ENCODE measurements around the gene UBE2G1. TPM values are rescaled to one million over a fixed set of nuclear protein-coding genes. Genes with fewer than 3 reads are reported as not detected.

Gene UBE2G1
- total and polyA plus RNA-seq, 9 of the 15 experiments (the other 6 are each of a cell fraction or from before 2014, with no cell fraction given) = 10.1 to 65.9 (median 29.7) TPM

DNA sequence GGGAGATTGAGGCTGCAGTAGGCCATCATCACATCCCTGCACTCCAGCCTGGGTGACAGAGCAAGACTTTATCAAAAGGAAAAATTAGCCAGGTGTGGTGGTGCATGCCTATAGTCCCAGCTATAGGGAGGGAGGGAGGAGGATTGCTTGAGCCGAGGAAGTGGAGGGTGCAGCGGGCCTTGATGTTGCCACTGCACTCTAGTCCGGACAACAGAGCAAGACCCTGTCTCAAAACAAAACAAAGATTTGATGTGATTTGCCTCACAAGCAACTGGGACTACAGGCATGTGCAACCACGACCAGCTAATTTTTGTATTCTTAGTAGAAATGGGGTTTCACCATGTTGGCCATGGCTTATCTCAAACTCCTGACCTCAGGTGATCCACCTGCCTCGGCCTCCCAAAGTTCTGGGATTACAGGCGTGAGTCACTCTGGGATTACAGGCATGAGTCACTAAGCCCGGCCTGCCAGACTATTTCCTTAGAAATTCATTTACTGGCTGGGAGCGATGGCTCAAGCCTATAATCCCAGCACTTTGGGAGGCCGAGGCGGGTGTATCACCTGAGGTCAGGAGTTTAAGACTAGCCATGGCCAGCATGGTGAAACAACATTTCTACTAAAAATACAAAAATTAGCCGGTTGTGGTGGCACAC lies 11.5 kb downstream of the UBE2G1 start:
- H3K9me1 ChIP-seq (ENCODE audit: control insufficient read depth, insufficient read depth, low read length) = no peaks in the 10 kb centered on the region
- peaks cover 89% of the 10 kb centered on the region for H3K79me2 ChIP-seq (ENCODE audit: control insufficient read depth, insufficient read depth, low read length)
- DNase-seq (ENCODE audit: extremely low read depth in 1 of 4, low spot score in 3 of 4) (no peak), FAIRE-seq (no peak), ATAC-seq (peak; percentile 27; the same call in 1 of the 3 replicates)
- BruUV-seq (replicated peaks) = no TSS peak
- H3K27ac ChIP-seq (ENCODE audit: extremely low read depth, low read depth, low read length) = no peak overlapping the region
- in situ Hi-C loops (cut with MboI) (no loop called here), intact Hi-C loops (cut with micrococcal nuclease) (no loop called here)
- H3K4me1 ChIP-seq (replicated peaks in 1 of 2; ENCODE audit: control insufficient read depth in 2 of 2, insufficient read depth in 2 of 2, low read length in 2 of 2) = peaks cover 5 to 7% of the 10 kb centered on the region in 2 experiments; a peak in 3 of 5 replicates
- no peak overlapping the region for H2AFZ ChIP-seq (ENCODE audit: low read depth, low read length)
- peak overlapping the region in 1 of 2 experiments; percentile 45; a peak in 1 of 4 replicates for H3K9ac ChIP-seq (ENCODE audit: insufficient read depth in 1 of 2, low read depth in 2 of 2, low read length in 2 of 2)
- peaks cover 6% of the 10 kb centered on the region; the same call in 1 of the 3 replicates for H3K36me3 ChIP-seq (ENCODE audit: control insufficient read depth, insufficient read depth, low read length)
- H3K9me3 ChIP-seq (replicated peaks; ENCODE audit: control insufficient read depth, insufficient read depth, low read depth, low read length) = no peaks in the 10 kb centered on the region
- H4K20me1 ChIP-seq (replicated peaks; ENCODE audit: control insufficient read depth, insufficient read depth, low read length) = 0 out of 2 replicates have a peak, but pooled peaks cover 5% of the 10 kb centered on the region
- H3K4me2 ChIP-seq (ENCODE audit: insufficient read depth, low read length) = no peak overlapping the region
- WGBS (ENCODE audit: insufficient coverage, low coverage, missing lambda C conversion rate) = 62% methylated on average over 10 of the region's 11 CpGs
- POLR2A ChIA-PET = interaction anchor here (0.6 kb wide), 1 partner anchor 9 kb away, joined by 3 read pairs; no protein-coding TSS in a partner anchor
- H3K4me3 ChIP-seq = no peak overlapping the region
- no peaks in the 10 kb centered on the region for H3K27me3 ChIP-seq (ENCODE audit: control insufficient read depth in 2 of 2, insufficient read depth in 2 of 2, low read length in 2 of 2)
- TF ChIP-seq ZNF395 (CRISPR knock-in tag; IDR thresholded peaks at IDR 0.05) (no peak), FOSL1 (tag; conservative IDR thresholded peaks at IDR 0.05) (0 out of 2 replicates have a peak, but pooled peaks have one; percentile 15), CBFA2T3 (IDR thresholded peaks at IDR 0.05) (peak; percentile 36; the same call in 1 of the 2 replicates), ATF3 (IDR thresholded peaks at IDR 0.05) (peak; percentile 58), ATF3 (CRISPR knock-in tag; conservative IDR thresholded peaks at IDR 0.05) (no peak), TBP (optimal IDR thresholded peaks at IDR 0.05; ENCODE audit: low read depth, low read length) (no peak), JUN (IDR thresholded peaks at IDR 0.05; ENCODE audit: borderline replicate concordance, low read depth, low read length) (0 out of 2 replicates have a peak, but pooled peaks have one; percentile 6), JUN (CRISPR knock-in tag; IDR thresholded peaks at IDR 0.05; ENCODE audit: borderline replicate concordance) (no peak), JUND (IDR thresholded peaks at IDR 0.05; ENCODE audit: borderline replicate concordance, low read depth, low read length) (peak; percentile 33; the same call in 1 of the 2 replicates), JUND (tag; IDR thresholded peaks at IDR 0.05; ENCODE audit: borderline replicate concordance, low read depth, low read length) (no peak)
- TF ChIP-seq, protein P1, sequence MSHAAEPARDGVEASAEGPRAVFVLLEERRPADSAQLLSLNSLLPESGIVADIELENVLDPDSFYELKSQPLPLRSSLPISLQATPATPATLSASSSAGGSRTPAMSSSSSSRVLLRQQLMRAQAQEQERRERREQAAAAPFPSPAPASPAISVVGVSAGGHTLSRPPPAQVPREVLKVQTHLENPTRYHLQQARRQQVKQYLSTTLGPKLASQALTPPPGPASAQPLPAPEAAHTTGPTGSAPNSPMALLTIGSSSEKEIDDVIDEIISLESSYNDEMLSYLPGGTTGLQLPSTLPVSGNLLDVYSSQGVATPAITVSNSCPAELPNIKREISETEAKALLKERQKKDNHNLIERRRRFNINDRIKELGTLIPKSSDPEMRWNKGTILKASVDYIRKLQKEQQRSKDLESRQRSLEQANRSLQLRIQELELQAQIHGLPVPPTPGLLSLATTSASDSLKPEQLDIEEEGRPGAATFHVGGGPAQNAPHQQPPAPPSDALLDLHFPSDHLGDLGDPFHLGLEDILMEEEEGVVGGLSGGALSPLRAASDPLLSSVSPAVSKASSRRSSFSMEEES (CRISPR knock-in tag; IDR thresholded peaks at IDR 0.05) = no peak
- TF ChIP-seq, protein P2, sequence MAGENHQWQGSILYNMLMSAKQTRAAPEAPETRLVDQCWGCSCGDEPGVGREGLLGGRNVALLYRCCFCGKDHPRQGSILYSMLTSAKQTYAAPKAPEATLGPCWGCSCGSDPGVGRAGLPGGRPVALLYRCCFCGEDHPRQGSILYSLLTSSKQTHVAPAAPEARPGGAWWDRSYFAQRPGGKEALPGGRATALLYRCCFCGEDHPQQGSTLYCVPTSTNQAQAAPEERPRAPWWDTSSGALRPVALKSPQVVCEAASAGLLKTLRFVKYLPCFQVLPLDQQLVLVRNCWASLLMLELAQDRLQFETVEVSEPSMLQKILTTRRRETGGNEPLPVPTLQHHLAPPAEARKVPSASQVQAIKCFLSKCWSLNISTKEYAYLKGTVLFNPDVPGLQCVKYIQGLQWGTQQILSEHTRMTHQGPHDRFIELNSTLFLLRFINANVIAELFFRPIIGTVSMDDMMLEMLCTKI (IDR thresholded peaks at IDR 0.05; ENCODE audit: partially characterized antibody) = no peak
- CTCF ChIA-PET (ENCODE audit: low intra/inter-chr PET ratio) = interaction anchor here (0.6 kb wide), 1 partner anchor 708 kb away, joined by 4 read pairs; no protein-coding TSS in a partner anchor

All from K562 (cell line).